Measurements from ENCODE around the gene ETV2.
"Not testable (repeated sequence)": the region's sequence is repeated elsewhere in the genome, so short reads cannot be mapped to it uniquely, and the experiment has no call there.

ETV2 gene

GRCh38 chr19:35657904-35658700, 16.6 kb downstream of the ETV2 start:
- DNase-seq (ENCODE audit: low spot score): no peak

- DNase-seq (ENCODE audit: low spot score): no peak
Measured at GRCh38 chr19:35661995-35662340, 20.4 kb downstream of the ETV2 start.

GRCh38 chr19:35663981-35664380, 22.4 kb downstream of the ETV2 start:
- no peak for DNase-seq (ENCODE audit: low spot score)

GRCh38 chr19:35665157-35665556, 23.6 kb downstream of the ETV2 start:
- no peak for DNase-seq (ENCODE audit: low spot score)

- DNase-seq (ENCODE audit: low spot score): no peak
Measured at GRCh38 chr19:35665604-35666003, 24.1 kb downstream of the ETV2 start.

- no peak for DNase-seq (ENCODE audit: low spot score)
Measured at GRCh38 chr19:35666251-35666913, 24.8 kb downstream of the ETV2 start, which contains the start of gene UPK1A. Gene UPK1A (plus strand): TSS chr19:35666517. CDS start chr19:35666813, 296 bp downstream.

GRCh38 chr19:35669566-35669965, 28.0 kb downstream of the ETV2 start:
- DNase-seq (ENCODE audit: low spot score): no peak

- no peak for DNase-seq (ENCODE audit: low spot score)
Measured at GRCh38 chr19:35669974-35670373, 28.4 kb downstream of the ETV2 start.

- DNase-seq (ENCODE audit: low spot score): no peak
Measured at GRCh38 chr19:35670686-35671085, 29.1 kb downstream of the ETV2 start.

GRCh38 chr19:35671818-35672217, 30.3 kb downstream of the ETV2 start:
- no peak for DNase-seq (ENCODE audit: low spot score)

- DNase-seq (ENCODE audit: low spot score): no peak
Measured at GRCh38 chr19:35673121-35673804, 31.7 kb downstream of the ETV2 start.

- DNase-seq (ENCODE audit: low spot score): no peak
Measured at GRCh38 chr19:35675589-35676140, 34.1 kb downstream of the ETV2 start.

- DNase-seq (ENCODE audit: low spot score): no peak
Measured at GRCh38 chr19:35689836-35690235, 48.3 kb downstream of the ETV2 start.

GRCh38 chr19:35691106-35691505, 49.6 kb downstream of the ETV2 start:
- not testable (repeated sequence) for DNase-seq (ENCODE audit: low spot score)

GRCh38 chr19:35692010-35692409, 50.5 kb downstream of the ETV2 start:
- DNase-seq (ENCODE audit: low spot score): no peak

GRCh38 chr19:35693422-35693821, 51.9 kb downstream of the ETV2 start:
- DNase-seq (ENCODE audit: low spot score): no peak

GRCh38 chr19:35693835-35694599, 52.5 kb downstream of the ETV2 start:
- DNase-seq (ENCODE audit: low spot score): peak; percentile 79

All from kidney capillary endothelial cell (primary cell).